HG03175 (cell line): Measurements from ENCODE around the gene CNTROB.

ENCODE experiments used
- ATAC-seq: cut with Tn5 transposase; IDR thresholded peaks from one replicate; pipeline ENCODE4 v1.9.1; 2021; ENCODE audit warnings: mild to moderate bottlenecking, moderate library complexity; ENCODE audit not compliant: unreplicated experiment

The CNTROB gene

GRCh38 chr17:7909089-7909488 is 22.9 kb upstream of the CNTROB start:
- no peak for ATAC-seq

DNA sequence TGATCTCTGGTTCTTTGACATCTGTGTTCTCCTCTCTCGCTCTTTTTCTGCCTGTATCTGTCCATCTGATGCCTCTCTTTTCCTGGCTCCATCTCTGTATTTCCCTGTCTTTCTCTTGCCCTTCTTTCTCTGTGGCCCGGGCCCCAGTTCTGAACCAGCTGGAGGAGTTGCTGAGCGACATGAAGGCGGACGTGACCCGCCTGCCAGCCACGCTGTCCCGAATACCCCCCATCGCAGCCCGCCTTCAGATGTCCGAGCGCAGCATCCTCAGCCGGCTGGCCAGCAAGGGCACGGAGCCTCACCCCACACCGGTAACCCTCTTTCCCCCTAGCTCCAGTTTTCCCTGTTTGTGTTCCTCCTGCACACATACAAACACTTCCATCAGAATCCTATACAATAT is 21.7 kb upstream of the CNTROB start:
- no peak for ATAC-seq

GRCh38 chr17:7910711-7911110 is 21.3 kb upstream of the CNTROB start:
- no peak for ATAC-seq

DNA sequence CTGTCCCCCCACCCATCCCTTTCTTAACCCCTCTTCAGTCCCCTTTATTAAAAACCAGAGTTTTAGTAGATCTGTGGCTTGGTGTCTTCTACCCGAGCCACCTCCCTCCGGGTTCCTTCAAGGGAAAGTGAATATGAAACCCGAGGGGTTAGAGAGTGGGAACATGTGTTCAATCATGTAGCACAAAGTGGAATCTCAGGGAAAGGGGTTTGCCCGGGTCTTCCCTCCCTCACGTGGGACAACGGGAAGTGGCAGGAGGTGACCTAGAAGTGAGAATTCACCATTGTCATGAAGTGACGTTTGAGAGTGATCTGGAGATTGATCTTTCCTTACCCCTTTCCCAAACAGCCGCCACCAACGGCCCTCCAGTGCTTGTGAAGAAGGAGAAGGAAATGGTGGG is 20.9 kb upstream of the CNTROB start:
- no peak for ATAC-seq

DNA sequence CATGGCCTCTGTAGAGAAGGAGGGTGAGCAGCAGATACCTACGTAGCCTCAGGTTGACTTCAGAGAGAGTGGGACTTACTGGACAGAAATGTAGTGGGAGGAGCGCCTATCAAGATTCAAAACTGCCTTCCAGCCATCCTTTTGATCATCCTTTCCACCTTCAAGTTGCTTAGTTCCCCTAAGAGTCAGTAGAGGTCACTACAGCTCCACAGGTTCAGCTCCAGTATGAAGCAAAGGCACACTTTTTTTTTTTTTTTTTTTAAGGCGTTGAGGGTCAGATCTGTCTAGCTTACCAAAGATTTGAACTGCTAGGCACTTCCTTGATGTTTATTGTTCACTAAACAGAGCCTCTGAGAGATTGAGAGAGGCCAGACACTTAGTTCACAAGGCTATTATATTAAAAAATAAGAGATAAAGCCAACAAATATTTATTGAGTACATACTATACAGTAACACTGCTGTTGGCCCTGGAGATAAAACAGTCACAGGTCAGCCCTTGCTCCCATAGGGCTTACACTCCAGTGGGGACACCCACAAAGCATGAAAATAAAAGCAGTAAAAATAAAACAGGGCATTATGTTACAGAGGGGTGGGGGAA is 19.0 kb upstream of the CNTROB start:
- ATAC-seq, result no peak

DNA sequence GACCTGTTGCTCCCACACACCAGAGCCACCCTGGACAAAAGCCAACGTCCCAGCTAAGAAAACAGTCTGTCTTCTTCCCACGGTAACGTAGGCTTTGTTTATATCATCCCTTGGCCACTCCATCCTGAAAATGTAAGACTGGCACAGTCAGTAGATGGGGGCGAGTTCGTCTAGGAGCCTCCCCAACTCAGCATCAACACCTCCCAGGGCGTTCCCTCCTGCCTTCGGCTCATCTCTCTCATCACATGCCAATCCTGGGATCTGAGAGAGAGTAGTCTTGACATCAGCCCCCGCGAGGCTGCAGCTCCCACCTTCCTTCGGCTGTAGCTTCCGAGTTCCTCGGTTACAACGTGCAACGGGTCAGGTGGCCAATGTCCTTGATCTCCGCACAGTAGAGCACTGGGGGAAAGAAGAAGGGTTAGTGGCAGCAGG is 16.8 kb upstream of the CNTROB start:
- ATAC-seq, result no peak

DNA sequence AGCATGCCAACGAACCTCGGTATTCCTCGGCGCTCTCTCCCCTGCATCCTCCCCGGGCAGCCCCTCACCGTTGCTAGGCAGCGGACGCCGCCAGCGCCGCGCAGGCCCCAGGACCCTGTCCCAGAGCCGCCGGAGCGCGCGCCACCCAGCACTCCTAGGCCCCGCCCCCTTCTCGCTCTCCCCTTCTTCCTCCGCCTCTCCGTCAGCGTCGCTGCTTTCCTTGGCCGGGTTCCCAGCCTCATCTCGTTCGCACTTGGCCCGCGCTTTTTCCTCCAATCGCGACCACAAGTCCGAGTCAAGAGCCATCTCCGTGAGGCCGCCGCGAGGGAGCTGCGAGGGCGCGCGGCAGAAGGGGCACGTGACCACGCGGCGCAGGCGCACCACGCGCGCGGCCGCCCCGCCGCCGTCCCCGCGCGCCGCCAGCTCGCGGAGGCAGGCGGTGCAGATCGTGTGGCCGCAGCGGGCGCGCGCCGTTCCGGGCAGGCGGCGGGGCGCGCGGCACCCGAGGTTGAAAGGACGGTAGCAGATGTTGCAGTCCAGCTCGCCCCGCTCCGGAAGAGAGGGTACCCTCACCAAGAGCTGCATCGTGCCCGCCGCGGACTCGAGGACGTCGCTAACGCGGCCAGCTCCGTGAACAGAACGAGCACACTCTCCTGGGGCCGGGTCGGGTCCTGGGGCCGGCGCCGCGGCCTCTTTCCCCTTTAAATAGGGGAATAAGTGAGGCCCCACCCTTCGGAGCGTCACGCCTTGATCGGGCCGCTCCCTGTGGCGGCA is 16.2 kb upstream of the CNTROB start, which contains the start of gene RNF227:
TSS of gene RNF227 (minus strand) at position 679 of the 774 bp plus-strand sequence. CDS start at position 585, 94 bp downstream.
- peak; percentile 76 for ATAC-seq

DNA sequence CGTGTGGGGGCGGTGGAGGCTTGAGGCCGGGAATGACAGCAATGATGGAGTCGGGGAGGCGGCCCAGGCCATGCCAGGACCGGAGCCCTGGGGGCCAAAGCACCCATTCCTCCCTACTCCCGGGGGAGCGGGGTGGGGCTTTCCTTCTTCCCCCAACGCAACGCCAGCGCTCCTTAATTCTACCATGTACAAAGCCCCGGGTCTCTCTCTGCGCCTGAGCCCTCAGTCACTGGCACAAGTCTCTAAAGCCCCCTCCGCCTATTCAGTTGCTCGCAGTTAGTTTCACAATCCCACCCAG is 15.7 kb upstream of the CNTROB start:
- no peak for ATAC-seq

DNA sequence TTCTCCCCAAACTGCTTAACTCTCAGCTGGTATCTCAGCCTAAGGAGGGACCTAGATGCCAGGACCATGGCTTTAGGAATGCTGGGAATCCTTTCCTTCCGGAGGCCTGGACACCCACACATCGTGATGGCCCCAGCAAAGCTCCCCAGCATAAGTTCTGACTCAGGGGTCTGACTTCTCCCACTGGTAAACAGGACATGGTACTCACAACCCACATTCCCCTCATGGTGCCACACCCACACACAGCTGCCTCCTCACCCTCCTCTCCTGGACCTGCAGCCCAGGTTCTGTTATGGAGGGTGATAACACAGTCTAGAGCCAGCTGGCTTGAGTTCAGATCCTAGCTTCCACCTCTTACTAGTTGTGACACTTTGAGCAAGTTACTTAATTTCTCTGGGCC is 15.2 kb upstream of the CNTROB start:
- no peak for ATAC-seq

DNA sequence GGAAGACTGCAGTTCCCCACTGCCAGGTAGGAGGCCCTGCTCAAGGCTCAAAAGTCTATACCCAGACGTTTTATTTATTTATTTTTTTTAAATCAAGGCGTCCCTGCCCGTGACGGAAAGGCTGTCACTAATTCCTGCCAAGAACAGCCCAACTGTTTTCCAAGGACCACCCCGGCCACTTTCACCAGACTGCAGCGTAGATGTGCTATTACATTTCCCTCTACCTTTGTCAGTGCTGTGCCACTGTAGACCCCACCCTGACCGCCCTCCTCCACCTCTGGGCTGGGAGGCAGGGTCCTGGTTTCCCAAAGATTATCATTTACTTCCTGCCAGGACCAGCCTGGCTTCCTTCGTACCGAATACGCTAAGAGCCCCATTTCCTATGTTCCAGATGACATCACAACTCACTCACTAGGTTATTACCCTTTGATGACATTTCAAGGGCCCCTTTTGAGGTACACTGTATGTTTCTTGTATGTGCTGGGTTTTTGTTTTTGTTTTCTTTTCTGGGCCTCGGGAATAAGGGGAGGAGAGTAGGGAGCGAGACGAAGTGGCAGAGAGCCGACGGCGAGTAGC is 9.6 kb upstream of the CNTROB start:
- no peak for ATAC-seq

GRCh38 chr17:7922845-7923628 is 9.0 kb upstream of the CNTROB start:
- ATAC-seq, result no peak

DNA sequence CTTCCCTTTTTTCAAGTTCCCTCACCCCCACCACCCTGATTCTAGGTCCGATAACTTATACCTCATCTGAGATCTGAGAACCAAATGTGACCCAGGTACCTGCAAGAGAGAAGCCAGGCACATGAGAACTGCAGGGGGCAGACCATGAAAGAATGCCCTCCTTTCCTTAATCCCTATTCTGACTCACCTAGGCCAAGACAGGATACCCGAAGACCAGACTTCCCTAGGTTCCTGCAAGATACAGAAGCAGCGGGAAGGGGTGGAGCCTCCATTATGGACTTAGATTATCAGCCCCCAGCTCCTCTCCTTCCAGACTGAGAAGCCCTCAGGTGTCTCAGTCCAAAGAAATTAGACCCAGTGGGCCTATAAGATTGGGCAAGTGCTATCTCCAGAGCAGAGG is 4.4 kb upstream of the CNTROB start:
- no peak for ATAC-seq

DNA sequence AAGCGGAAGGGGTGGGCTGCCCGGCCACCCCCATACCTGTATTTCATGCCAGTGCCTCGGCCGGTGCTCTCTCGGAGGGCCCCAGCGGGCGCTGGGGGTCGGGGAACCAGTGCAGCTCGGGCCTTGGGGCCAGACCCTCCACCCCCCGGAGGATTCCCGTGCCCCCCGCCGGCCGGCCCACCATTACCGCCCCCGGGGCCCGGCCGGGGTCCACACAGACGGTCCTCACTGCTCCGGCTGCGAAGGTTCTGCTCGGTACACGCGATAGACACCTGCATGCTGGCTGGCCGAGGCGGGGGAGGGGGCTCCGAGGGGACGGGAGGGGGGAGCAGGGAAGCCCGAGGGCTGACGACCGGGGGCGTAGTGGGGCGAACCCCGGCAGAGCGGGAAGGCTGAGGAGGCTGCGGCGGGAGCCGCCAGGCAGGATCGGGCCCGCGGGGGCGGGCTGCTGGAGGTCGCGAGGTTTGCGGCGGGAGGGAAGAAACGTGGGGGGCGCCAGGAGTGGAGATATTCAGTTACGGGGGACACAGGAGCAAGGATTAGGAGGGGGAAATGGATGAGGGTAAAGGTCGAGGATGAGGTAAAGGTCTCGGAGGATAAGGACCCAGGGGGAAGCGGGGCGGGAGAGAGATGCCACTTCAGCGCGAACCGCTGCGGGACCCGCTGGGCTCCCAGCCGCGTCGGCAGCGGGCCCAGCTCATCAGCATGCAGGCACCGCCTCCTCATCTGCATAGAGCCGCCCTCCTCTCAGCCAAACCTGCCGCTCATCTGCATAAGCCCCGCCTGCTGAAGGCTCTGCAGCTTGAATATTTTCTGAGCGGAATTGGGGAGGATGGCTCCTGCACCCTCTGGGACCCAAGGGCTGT is 2.6 kb upstream of the CNTROB start, which contains the start of gene KCNAB3:
TSS of gene KCNAB3 (minus strand) at position 699 of the 866 bp plus-strand sequence. CDS start at position 278, 421 bp downstream.
- ATAC-seq, result no peak

DNA sequence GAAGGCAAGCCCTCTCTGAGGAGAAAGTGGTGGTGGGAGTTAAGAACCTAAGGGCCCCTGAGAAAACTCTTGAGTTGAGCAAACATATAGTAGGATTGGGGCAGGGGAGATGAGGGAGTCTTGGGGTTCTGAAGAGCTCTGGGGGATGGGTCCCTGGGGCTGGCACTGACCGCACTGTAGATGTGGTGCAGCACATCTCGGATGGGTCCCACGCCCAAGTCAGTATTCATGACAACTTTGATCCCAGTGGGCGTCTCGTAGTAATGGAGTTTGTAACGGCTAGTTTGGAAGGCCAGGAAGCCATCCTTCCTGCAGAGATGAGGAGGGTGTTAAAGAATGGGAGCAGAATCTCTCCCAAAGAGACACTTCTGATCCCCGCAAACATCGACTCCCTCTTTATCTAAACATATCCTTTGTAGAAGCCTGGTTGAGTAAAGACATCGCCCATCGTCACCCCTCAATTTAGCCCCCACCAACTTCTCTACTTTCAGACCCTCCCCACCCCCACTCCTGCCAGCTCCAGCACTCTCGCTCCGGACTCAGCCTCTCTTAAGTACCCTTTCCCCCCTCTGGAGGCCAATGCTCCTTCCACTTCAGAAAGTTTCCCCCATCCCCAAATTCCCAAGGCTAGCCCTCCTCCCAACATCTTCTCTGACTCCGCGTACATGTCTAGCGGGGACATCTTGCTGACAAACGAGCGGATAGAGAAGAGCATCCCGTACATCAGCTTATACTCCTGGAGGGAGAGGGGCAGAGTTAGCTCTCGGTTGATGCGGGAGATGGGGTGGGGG is 970 bp upstream of the CNTROB start:
- no peak for ATAC-seq

DNA sequence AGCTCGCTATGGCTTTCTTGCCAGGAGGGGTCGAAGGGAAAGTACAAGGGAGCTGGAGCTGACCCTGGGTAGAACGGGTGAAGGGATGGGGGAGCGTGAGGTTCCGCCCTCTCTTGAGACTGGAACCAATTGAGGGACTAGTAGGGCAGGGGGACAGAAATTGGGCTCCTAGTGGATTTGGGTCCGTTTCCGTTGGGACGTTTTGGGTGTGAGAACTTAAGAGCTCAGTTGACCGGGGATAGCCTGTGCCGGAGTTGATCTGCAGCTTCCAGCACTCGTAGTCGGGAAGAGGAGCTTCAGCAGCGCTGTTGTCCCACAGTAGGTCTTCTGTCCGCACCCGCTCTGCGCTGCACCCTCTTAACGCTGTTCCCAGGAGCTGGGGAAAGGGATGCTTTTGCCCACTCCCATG is 481 bp downstream of the CNTROB start:
- no peak for ATAC-seq

DNA sequence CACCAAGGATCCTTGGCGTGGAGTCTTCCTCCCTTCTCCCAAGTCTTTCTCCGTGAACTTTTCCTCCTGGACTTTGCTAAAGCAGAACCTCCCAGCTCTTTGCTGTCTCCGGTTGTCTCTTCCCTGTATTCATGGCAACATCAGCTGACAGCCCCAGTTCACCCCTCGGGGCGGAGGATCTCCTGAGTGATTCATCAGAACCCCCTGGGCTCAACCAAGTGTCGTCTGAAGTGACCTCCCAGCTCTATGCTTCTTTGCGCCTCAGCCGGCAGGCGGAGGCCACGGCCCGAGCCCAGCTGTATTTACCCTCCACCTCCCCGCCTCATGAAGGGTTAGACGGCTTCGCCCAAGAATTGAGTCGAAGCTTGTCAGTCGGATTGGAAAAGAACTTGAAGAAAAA is 943 bp downstream of the CNTROB start:
- no peak for ATAC-seq

DNA sequence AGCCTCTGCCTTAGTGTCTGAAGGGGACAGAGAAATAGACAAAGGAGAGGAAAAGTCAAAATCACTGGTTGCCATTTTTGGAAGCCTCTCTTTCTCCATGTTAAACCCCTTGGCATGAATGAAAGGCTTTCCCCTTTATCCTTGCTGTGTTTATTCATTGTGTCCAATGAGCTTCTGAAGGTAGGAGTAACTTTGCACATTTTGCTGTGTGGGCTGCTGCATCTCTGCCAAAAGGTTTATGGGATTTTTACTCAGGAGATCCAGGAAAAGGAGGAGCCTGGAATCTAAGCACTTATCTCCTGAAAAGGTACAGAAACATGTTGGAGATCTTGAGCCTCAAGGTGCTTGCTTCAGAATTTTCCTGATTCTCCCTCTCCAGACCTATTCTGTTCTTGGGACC is 3.9 kb downstream of the CNTROB start:
- no peak for ATAC-seq

DNA sequence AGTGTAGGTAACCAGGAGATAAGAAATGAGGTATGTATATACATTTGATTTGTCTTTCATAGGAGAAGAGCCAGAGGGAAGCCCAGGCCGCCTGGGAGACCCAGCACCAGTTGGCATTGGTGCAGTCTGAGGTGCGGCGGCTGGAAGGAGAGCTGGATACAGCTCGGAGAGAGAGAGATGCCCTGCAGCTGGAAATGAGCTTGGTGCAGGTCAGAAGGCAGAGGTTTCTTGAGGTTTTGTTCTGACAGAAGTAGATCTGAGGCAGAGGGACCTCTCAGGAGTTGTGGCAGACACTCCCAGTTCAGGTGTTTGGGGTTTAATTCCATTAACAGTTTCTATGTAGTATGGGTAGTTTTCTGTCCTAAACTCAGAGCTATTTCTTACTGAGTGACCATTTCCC is 8.0 kb downstream of the CNTROB start:
- ATAC-seq, result no peak

- ATAC-seq, result no peak
These were observed 8.7 kb downstream of the CNTROB start for GRCh38 chr17:7940743-7941142.

DNA sequence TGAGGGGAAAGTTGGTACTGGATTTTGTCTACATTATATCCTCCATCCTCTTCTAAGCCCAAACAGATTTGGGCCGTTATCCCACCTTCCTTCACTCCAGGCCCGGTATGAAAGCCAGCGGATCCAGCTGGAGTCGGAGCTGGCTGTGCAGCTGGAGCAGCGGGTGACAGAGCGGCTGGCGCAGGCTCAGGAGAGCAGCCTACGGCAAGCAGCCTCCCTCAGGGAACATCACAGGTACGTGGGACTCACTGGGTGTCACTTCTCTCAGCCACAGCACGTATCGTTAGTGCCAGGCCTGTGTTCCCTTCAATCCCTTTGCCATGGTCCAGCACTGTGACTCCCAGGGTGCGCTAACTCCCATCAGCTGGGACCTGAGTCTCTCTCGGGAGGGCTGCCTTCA is 11.3 kb downstream of the CNTROB start:
- ATAC-seq, result no peak
